GM12892 (cell line): Measurements from ENCODE around the gene PCCB.
"Not testable (repeated sequence)": the region's sequence is repeated elsewhere in the genome, so short reads cannot be mapped to it uniquely, and the experiment has no call there.

Experiments used
- DNase-seq: peaks from one replicate; pipeline ENCODE4 v3.0.0; 2011; ENCODE audit not compliant: insufficient read length
- FAIRE-seq: peaks from 2 replicates; lab custom pipeline; 2011; peaks lifted over from hg19 to GRCh38; lab: Jason Lieb, UNC
- POLR2A ChIP-seq: IDR thresholded peaks from 2 replicates; pipeline ENCODE4 v1.6.1; 2011; ENCODE audit warnings: low read depth, low read length, control low read depth
- POLR2AphosphoS5 ChIP-seq: IDR thresholded peaks from 2 replicates; pipeline ENCODE4 v1.6.1; 2011; ENCODE audit warnings: low read depth, low read length, control low read depth
- TAF1 ChIP-seq: IDR thresholded peaks from 2 replicates; pipeline ENCODE4 v1.6.1; 2011; ENCODE audit warnings: low read depth, mild to moderate bottlenecking, control low read depth, low read length, borderline replicate concordance

The PCCB gene

GRCh38 chr3:136332302-136332701, 82.2 kb downstream of the PCCB start:
- no peak for FAIRE-seq
- no peak for DNase-seq
- TF ChIP-seq POLR2A (no peak), TAF1 (no peak), POLR2AphosphoS5 (no peak)

- FAIRE-seq (no peak), DNase-seq (no peak)
- TF ChIP-seq TAF1, result no peak
- TF ChIP-seq POLR2AphosphoS5, result no peak
- no peak for TF ChIP-seq POLR2A
Measured at GRCh38 chr3:136332776-136333175, 82.6 kb downstream of the PCCB start.

GRCh38 chr3:136334209-136334608, 84.1 kb downstream of the PCCB start:
- no peak for TF ChIP-seq TAF1
- TF ChIP-seq POLR2A, result no peak
- no peak for TF ChIP-seq POLR2AphosphoS5
- FAIRE-seq (no peak), DNase-seq (no peak)

- not testable (repeated sequence) for FAIRE-seq, DNase-seq
Measured at GRCh38 chr3:136334726-136335125, 84.6 kb downstream of the PCCB start.

GRCh38 chr3:136336329-136337100, 86.4 kb downstream of the PCCB start:
- FAIRE-seq (no peak), DNase-seq (no peak)
- TF ChIP-seq POLR2A, result no peak
- no peak for TF ChIP-seq POLR2AphosphoS5
- TF ChIP-seq TAF1, result no peak

GRCh38 chr3:136343446-136343845, 93.3 kb downstream of the PCCB start:
- FAIRE-seq (no peak), DNase-seq (no peak)
- no peak for TF ChIP-seq TAF1
- no peak for TF ChIP-seq POLR2AphosphoS5

- DNase-seq, result no peak
- no peak for TF ChIP-seq POLR2AphosphoS5
- no peak for TF ChIP-seq POLR2A
- no peak for TF ChIP-seq TAF1
- no peak for FAIRE-seq
Measured at GRCh38 chr3:136343873-136344555, 93.9 kb downstream of the PCCB start.

GRCh38 chr3:136346486-136346885, 96.3 kb downstream of the PCCB start:
- DNase-seq, result no peak
- FAIRE-seq, result no peak
- TF ChIP-seq TAF1 (no peak), POLR2A (no peak), POLR2AphosphoS5 (no peak)

- DNase-seq (no peak), FAIRE-seq (no peak)
- no peak for TF ChIP-seq TAF1
- no peak for TF ChIP-seq POLR2AphosphoS5
- TF ChIP-seq POLR2A, result no peak
Measured at GRCh38 chr3:136350132-136350531, 100.0 kb downstream of the PCCB start.

GRCh38 chr3:136350557-136350956, 100.4 kb downstream of the PCCB start:
- DNase-seq (no peak), FAIRE-seq (no peak)
- TF ChIP-seq TAF1 (no peak), POLR2A (no peak), POLR2AphosphoS5 (no peak)

- TF ChIP-seq POLR2A (no peak), TAF1 (no peak), POLR2AphosphoS5 (no peak)
- no peak for DNase-seq
- no peak for FAIRE-seq
Measured at GRCh38 chr3:136351351-136351750, 101.2 kb downstream of the PCCB start.

- FAIRE-seq, result no peak
- DNase-seq, result no peak
- no peak for TF ChIP-seq POLR2A
- no peak for TF ChIP-seq POLR2AphosphoS5
- TF ChIP-seq TAF1, result no peak
Measured at GRCh38 chr3:136351905-136352304, 101.8 kb downstream of the PCCB start.

GRCh38 chr3:136353461-136353860, 103.3 kb downstream of the PCCB start:
- FAIRE-seq (no peak), DNase-seq (no peak)
- TF ChIP-seq TAF1 (no peak), POLR2AphosphoS5 (no peak), POLR2A (no peak)
